Measurements from ENCODE around the gene ACP7.
"Not testable (repeated sequence)": the region's sequence is repeated elsewhere in the genome, so short reads cannot be mapped to it uniquely, and the experiment has no call there.

ACP7 gene, protein sequence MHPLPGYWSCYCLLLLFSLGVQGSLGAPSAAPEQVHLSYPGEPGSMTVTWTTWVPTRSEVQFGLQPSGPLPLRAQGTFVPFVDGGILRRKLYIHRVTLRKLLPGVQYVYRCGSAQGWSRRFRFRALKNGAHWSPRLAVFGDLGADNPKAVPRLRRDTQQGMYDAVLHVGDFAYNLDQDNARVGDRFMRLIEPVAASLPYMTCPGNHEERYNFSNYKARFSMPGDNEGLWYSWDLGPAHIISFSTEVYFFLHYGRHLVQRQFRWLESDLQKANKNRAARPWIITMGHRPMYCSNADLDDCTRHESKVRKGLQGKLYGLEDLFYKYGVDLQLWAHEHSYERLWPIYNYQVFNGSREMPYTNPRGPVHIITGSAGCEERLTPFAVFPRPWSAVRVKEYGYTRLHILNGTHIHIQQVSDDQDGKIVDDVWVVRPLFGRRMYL

DNA sequence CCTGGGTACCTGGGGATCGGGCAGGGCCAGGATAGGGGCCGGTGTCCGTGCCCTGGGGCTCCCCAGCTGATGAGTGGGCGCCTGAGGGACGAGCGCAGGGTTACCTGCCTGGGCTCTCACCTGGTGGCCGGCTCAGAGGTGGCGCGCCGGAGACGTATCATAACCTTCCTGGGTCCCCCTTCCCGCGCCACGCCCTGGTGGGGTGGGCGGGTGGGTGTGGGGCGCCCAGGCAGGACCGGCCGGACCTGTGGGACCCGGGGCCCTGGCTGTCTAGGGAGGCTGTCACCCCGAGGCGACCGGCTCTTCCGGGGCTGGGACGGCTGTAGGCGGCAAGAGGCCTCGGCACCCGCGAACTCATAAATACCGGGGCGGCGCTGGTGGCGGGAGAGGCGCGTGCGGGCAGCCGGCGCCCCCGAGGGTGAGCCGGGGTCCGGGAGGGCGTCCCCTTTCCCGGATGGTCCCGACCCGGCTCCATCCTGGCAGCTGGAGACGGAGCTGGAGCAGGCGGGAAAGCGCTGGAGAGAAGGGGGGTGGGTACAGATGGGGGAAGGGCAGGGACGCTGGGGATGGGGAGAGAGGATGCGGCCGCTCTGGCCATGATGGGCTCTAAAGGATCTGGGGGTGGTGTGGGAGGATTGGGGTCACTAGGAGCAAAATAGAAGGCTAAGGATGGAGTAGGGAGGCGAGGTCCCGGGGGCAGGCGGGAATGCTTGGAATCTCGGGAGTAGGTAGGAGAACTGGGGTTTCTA lies at the start of gene ACP7:
ACP7 (plus strand) TSS at position 386 of the 749 bp plus-strand sequence. CDS start 902 bp downstream, outside the sequence.
- no peak for DNase-seq

DNA sequence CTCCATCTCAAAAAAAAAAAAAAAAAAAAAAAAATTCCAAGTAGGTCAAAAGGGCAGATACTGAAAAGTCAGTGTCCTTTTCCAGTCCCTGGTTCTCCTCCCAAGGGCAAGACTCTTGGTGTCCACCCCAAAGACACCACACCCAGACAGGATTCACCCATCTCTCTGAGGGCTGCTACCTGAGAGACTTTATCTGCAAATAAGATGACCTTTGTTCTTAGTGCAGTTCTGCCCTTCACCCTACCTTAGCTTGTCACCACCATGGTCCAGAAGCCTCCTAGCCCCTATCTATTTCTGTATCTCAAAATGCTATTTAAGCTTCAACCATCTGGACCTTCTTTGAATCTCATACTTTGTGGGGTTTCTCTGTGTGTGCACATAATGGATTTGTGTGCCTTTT lies 47.6 kb upstream of the ACP7 start:
- DNase-seq = no peak

DNA sequence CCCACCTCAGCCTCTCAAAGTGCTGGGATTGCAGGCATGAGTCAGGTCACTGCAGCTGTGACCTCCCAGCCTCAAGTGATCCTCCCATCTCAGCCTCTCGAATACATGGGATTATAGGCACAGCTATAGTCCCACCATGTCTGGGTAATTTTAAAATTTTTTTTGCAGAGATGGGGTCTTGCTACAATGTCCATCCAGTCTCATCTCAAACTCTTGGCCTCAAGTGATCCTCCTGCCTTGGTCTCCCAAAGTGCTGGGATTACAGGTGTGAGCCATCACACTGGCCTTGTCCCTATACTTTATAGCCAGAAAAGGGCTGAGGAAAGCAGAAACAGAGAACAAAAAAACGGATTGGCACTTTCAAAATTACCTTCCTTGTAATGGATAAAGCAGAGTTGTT lies 47.0 kb upstream of the ACP7 start:
- no peak for DNase-seq

DNA sequence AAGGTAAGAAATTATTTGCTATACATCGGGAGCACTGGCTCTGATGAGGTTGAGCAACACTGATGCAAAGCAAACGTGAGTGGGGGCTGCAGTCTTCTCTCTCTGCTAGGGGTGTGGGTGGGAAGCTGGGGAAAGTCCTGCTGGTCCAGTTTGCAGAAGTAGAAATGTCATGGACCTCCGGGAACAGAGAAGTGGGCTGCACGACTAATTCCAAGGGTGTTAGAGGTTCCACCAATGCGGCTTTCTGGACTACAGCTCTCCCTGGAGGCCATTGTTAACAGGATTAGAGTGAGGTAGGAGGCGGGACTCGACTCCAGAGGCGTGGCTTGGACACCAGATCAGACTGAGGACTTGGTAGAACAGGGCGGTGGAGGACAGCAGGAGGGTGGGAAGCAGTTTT lies 46.1 kb upstream of the ACP7 start:
- DNase-seq = no peak

DNA sequence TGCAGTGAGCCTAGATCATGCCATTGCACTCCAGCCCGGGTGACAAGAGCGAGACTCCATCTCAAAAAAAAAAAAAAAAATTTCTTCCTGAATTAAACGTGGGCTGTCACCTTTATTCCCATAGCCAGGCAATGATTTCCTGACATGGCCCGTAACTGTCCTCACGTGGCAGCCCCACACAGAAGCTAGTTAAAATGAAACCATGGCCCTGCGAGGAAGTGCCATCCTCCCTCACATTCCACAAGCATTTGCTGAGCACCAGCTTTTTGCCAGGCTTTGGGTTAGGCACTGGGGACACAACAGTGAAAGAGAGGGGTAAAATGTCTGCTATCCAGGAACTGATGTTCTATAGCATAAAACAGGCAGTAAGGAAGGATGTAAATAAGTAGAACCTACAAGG lies 38.7 kb upstream of the ACP7 start:
- no peak for DNase-seq

DNA sequence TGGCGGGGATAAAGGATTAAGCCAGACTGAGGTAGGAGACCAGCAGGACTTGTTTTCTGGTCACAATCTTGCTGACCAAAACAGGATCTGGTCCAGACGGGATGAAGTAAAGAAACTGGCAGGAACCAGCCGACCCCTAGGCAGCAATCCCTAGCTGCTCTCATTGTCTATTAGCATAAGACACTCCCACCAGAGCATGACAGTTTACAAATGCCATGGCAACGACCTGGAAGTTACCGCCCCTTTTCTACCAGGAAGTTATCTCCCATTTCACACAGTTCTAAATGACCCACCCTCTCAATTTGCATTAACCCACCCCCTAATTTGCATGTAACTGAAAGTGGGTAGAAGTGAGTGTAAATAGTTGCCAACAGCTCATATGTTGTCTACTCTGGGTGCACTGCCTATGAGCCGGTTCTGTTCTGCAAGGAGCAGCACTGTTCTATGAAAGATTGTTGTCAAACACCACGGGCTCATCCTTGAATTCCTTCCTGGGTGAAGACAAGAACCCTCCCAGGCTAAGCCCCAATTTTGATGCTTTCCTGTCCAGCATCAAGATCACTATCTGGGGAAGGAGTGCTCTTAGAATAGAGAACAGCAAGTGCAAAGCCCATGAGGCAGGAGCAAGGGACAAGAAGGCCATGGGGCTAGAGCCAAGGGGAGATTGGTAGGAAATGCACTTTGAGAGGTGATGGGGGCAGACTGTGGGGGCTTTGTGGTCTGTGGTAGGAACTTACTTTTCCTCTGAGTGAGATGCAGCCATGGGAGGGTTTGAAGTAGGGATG lies 37.9 kb upstream of the ACP7 start:
- DNase-seq = peak in 1 of 2 experiments; percentile 9

DNA sequence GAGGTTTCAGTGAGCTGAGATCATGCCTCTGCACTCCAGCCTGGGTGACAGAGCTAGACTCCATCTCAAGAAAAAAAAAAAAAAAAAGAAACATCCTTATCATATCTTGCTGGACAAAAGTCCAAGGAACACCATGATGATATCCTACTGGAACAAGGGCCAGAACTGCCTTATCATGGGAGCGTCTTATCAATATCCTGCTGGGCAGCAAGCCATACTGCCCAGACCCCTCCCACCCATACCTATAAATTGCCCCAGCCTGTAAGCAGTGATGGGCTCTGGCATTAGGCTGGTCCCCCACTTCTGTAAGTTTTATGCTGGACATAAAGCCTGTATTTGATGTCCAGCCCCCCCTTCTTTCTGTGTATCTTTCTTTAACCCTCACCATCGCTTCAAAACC lies 37.1 kb upstream of the ACP7 start:
- no peak for DNase-seq

DNA sequence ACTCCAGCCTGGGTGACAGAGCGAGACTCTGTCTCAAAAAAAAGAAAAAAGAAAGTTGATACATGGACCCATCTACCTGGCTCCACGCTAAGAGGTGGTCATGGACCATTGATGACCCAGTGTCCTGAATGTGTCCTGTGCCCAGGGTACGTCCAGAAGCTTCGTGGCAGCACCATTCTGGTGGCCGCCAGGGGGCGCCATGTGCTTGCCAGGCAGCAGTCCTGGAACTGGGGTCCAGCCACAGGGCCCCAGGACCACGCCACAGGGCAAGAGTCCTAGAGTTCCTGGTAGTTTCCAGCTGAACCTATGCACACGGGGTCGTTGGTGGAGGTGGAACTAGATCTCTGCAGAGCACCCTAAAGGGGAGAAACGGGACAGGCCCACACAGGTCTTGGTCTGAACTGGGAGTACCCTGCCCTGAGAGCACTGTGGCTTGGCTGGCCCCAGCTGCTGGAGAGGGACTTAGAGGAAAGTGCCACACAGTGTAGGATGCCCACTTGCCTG lies 31.9 kb upstream of the ACP7 start:
- DNase-seq = peak in 1 of 2 experiments; percentile 32

DNA sequence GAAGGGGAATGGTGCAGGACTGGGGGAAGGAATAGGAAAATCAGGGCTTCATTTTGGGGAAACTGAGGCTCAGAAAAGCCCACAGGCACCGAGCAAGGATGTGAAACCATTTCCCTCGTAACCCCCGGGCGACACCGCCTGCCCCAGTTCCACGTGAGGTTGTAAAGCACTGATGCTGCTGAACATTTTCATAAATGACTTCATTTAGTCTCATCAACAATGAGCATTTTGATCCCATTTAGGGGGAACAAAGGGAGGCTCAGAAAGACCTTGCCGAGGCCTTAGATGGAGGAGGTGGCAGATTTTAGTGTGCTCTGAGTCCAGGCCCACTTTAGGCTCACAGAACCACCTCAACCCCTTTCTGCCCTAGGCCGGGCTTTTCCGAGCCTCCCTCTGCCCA lies 31.3 kb upstream of the ACP7 start:
- DNase-seq = no peak

DNA sequence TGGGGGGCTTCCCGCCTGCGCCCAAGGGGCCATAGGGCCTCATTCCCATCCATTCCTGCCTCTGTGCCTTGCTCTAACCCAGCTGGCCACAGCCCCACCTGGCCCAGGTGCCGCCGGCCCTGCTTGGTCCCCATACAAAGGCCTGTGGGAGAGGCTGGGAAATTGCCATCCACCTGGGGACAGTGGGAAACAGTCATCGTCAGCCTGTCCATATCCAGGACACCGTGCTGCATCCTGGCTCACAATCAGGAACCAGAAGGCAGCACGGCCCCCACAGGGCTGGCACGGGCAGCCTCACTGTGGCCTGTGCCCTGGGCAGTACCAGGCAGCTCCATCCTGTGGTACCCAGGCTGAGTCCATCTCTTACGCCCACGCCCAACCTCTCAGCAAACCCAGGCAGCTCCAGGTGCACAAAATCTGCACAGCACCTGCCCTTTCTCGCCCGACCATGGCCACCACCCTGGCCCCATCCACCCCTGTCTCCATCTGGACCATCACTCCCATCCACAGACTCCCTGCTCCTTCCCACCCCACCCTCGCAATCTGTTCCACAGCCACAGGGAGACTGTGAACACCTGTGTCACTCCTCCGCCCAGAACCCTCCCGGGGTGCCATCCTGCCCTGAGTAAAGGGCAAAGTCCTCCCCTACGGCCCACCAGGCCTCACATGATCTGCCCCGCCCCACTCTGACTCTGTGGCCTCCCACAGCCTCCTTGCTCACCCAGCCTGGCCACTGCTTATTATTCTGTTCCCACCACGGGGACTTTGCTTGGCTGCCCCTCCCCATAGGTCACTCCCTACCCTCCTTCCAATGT lies 30.7 kb upstream of the ACP7 start:
- DNase-seq = no peak

DNA sequence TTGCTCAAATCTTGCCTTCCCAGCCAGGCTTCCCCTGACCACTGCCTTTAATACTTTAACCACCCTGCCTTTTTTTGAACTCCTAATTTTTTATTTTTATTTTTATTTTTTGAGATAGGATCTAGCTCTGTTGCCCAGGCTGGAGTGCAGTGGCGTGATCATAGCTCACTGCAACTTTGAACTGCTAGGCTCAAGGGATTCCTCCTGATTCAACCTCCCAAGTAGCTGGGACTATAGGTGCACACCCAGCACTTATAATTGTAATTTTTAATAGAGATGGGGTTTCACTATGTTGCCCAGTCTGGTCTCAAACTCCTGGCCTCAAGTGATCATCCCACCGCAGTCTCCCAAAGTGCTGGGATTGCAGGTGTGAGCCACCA lies 30.1 kb upstream of the ACP7 start:
- no peak for DNase-seq

DNA sequence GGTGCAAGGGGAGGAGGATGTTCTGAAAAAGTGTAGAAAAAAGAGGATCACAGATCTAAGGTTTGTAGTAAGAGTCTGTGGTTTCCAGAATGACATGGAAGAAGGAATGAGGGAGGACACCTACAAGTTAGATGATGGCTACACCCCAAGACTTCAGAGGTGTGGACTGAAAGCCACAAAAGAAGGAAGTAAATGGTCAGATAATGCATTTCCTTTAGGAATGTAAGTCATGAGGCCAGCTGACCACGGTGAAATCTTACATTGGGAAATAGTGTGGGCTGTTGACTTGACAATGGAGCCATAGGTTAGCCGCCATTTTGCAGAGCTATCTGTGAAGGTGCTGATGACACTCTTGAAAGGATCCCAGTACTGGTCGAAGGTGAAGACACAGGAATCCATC lies 26.6 kb upstream of the ACP7 start:
- DNase-seq = no peak

DNA sequence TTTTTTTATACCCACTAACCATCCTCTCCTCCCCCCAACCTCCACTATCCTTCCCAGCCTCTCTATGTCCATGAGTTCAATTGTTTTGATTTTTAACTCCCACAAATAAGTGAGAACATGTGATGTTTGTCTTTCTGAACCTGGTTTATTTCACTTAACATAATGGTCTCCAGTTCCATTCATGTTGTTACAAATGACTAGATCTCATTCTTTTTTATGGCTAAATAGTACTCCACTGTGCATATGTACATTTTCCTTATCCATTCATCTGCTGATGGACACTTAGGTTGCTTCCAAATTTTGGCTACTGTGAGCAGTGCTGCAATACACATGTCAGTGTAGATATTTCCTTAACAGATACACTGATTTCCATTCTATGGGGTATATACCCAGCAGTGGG lies 24.9 kb upstream of the ACP7 start:
- DNase-seq = no peak

DNA sequence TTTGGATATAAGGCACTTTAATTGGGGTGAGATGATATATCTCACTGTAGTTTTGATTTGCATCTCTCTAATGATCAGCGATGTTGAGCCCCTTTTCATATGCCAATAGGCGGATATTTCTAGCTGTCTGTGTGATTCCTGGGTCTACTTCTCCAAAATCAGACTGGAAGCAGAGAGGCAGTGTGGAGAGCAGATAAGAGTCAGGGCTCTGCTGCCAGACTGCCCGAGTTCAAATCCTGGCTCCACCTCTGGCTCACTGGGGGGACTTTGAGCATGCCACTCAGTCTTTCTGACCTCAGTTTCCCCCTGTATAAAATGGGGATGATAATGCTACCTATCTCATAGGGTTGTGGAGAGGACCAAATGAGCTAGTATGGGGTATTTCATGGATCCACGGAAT lies 24.0 kb upstream of the ACP7 start:
- DNase-seq = no peak

DNA sequence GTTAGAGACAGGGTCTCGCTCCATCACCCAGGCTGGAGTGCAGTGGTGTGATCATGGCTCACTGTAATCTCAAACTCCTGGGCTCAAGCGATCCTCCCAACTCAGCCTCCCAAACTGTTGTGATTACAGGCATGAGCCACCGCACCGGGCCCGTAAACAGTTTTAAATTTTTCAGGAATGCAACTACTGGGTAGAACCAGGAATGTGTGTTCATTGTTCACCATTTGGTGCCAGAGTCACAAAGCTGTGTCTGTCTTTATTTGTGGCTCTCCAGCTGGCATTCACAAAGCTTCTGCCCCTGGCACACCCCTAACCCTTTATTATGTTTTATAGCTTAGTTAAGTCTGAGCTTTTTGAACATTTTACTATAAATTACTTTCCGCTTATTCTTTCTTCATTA lies 19.8 kb upstream of the ACP7 start:
- DNase-seq = no peak

DNA sequence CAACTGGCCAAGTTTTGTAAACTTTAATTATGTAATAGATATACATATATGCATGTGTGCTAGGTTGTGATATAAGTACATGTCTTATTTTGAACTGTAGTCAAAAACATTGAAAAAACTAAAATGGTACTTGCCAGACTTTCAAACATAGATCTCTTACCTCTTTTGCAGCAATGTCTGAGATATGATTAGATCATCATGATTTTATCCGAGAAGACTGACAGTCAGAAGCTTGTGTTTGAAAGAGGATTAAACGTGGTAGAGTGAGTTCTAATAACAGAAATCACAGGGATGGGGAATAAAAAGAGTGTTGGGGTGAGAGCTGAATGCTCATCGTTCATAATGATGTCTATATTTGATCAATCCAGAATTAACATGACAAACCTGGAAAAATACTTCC lies 18.2 kb upstream of the ACP7 start:
- no peak for DNase-seq

DNA sequence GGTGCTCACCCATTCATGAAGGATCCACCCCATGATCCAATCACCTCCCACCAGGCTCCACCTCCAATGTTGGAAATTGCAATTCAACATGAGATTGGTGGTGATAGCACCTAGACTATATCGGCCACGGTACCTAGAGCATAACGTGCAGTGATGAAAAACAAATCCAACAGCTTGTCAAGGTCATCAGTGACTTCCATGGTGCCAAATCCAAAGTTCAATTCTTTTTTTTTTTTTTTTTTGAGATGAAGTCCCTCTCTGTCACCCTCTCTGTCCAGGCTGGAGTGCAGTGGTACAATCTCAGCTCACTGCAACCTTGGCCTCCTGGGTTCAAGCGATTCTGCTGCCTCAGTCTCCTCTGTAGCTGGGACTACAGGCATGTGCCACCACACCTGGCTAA lies 17.1 kb upstream of the ACP7 start:
- no peak for DNase-seq

DNA sequence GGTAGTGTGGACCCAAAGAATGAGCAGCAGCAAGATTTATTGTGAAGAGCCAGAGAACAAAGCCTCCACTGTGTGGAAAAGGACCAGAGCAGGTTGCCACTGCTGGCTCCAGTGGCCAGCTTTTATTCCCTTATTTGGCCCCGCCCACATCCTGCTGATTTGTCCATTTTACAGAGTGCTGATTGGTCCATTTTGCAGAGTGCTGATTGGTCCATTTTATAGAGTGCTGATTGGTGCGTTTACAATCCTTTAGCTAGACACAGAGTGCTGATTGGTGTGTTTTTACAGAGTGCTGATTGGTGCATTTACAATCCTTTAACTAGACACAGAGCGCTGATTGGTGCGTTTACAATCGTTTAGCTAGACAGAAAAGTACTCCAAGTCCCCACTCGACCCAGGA lies 15.9 kb upstream of the ACP7 start:
- DNase-seq = not testable (repeated sequence)

DNA sequence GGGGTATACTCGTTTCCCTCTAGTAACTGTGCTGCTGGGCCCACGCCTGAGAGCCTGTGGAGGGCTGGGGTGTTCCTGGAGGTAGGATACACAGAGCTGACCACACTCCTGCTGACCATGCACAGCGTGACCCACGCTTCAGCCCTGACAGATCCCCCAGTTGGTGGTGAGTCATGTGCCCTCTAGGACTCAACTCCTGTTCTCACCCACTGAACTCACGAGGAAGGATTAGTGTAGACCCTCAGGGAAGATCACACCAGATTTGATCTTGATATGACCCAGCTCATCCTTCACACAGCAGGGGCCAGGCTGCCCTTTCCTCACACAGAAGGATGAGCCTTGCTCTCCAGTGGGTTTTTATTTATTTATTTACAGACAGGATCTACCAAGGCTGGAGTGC lies 13.3 kb upstream of the ACP7 start:
- DNase-seq = no peak

DNA sequence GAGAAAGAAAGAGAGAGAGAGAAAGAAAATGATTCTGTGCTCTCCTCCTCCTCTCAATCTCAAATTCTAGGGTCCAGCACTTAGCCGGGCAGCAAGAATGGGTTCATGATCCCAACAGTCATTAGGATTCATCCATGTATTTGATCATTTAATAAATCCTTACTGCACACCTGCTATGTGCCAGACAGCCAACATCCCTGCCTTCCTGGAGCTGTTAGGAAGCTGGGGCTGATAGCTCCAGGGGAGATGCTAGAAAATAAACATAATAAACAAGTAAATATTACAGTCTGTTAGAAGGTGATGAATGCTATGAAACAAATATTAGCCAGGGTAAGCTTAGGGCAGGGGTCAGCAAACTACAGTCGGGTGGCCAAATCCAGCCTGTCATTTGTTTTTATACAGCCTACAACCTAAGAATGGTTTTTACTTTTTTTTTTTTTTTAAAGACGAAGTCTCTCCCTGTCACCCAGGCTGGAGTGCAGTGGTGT lies 9.9 kb upstream of the ACP7 start:
- no peak for DNase-seq

DNA sequence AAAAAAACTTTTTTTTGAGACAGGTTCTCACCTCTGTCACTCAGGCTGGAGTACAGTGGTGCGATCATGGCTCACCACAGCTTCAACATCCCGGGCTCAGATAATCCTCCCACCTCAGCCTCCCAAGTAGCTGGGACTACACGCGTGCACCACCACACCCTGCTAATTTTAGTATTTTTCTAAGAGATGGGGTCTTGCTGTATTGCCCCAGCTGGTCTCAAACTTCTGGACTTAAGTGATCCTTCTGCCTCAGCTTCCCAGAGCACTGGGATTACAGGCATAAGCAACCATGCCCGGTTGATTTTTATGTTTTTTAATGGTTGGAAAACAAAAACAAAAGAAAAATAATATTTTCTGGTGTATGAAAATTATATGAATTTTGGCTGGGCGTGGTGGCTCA lies 9.2 kb upstream of the ACP7 start:
- DNase-seq = no peak

DNA sequence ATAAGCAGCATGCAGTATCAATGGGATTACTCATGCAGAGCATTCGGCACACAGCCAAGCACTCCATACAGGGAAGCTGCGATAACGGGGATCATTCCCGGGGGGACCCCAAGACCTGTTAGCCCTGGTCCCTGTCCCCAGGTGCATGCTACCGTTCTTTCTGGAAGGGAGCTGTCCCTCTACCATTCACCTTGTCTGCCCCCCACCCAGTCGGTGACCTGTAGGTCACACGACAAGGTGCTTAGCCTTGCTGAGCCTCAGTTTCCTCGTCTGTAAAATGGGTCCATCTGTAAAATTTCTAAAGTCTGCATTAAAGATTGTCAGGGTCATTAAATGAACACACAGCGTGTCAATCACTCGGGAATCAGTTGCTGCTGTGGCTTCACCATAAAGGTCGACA lies 6.8 kb upstream of the ACP7 start:
- no peak for DNase-seq

All from NCI-H446 (cell line).